A673 (cell line): ENCODE data around the gene PPP2R5B. TPM values are rescaled to one million over a fixed set of nuclear protein-coding genes. Genes with fewer than 3 reads are reported as not detected.

Experiments used
- BruUV-seq: library from RNA; stranded (reverse); fragments of 400-500 nt; replicated peaks from 2 replicates; lab custom pipeline; 2021; lab: Mats Ljungman, UMichigan
- CTCF ChIA-PET: fragments of 300-600 bp; sonication (Branson Sonifier 250); formaldehyde crosslinking; loops from one replicate; lab custom pipeline; 2022; ENCODE audit warnings: antibody characterized with exemption; lab: Charles Lee
- POLR2A ChIA-PET: fragments of 300-600 bp; sonication (Branson Sonifier 250); formaldehyde crosslinking; loops from one replicate; lab custom pipeline; 2022; ENCODE audit warnings: antibody characterized with exemption; ENCODE audit not compliant: low non-redundant PET; lab: Charles Lee
- DNase-seq: peaks from one replicate; pipeline ENCODE4 v3.0.0-alpha.2; 2015; ENCODE audit warnings: low spot score
- H3K27ac ChIP-seq: fragments of 200-600 bp; sonication (generic); 2 replicates; pipeline ENCODE4 v1.5.1; 2016; ENCODE audit warnings: mixed run types, low read depth, mild to moderate bottlenecking, mixed read lengths, antibody characterized with exemption, low read length; ENCODE audit not compliant: poor library complexity, severe bottlenecking
- H3K27me3 ChIP-seq: fragments of 200-600 bp; sonication (generic); replicated peaks from 2 replicates; pipeline ENCODE4 v1.6.1; 2017; ENCODE audit warnings: mixed run types, low read depth, mild to moderate bottlenecking, mixed read lengths, antibody characterized with exemption, low read length; ENCODE audit not compliant: insufficient read depth, poor library complexity
- H3K36me3 ChIP-seq: fragments of 200-600 bp; sonication (generic); 2 replicates; pipeline ENCODE4 v1.6.1; 2016; ENCODE audit warnings: mixed run types, mild to moderate bottlenecking, mixed read lengths, antibody characterized with exemption, low read length; ENCODE audit not compliant: insufficient read depth, poor library complexity, severe bottlenecking
- H3K4me1 ChIP-seq: fragments of 200-600 bp; sonication (generic); 2 replicates; pipeline ENCODE4 v1.6.1; 2017; ENCODE audit warnings: mixed run types, mild to moderate bottlenecking, mixed read lengths, antibody characterized with exemption, low read length; ENCODE audit not compliant: insufficient read depth, poor library complexity, severe bottlenecking
- H3K4me3 ChIP-seq: fragments of 200-600 bp; sonication (generic); 2 replicates; pipeline ENCODE4 v1.5.1; 2016; ENCODE audit warnings: low read depth, mixed run types, mild to moderate bottlenecking, mixed read lengths, low read length; ENCODE audit not compliant: poor library complexity, severe bottlenecking
- H3K9me3 ChIP-seq: fragments of 200-600 bp; sonication (generic); 2 replicates; pipeline ENCODE4 v1.6.1; 2016; ENCODE audit warnings: mixed run types, low read depth, mild to moderate bottlenecking, mixed read lengths, antibody characterized with exemption, low read length; ENCODE audit not compliant: poor library complexity, severe bottlenecking
- CTCF ChIP-seq: fragments of 300-800, 200-600 bp; sonication (generic); conservative IDR thresholded peaks from 2 replicates; pipeline ENCODE4 v1.5.1; 2017; ENCODE audit warnings: low read depth, mild to moderate bottlenecking, antibody characterized with exemption, low read length, moderate library complexity, mixed read lengths
- EZH2 ChIP-seq: fragments of 200-600 bp; sonication (generic); IDR thresholded peaks from 2 replicates; pipeline ENCODE4 v1.6.1; 2017; ENCODE audit warnings: borderline replicate concordance, low read depth, mild to moderate bottlenecking, mixed read lengths, antibody characterized with exemption, low read length; ENCODE audit not compliant: poor library complexity, severe bottlenecking
- intact Hi-C: fragments of 100-400 bp; cut with micrococcal nuclease; formaldehyde crosslinking; loops from one replicate; pipeline ENCODE4 v1.10.0; 2022; ENCODE audit not compliant: unreplicated experiment
- total RNA-seq: library from RNA; stranded (reverse); gene quantifications from 2 replicates; pipeline ENCODE4 v1.2.3, GENCODE V29; 2021

The PPP2R5B gene
- total RNA-seq, 1 experiment from 2014 or later, result 16.1 TPM

GRCh38 chr11:64900774-64901173, 23.7 kb upstream of the PPP2R5B start:
- Histone ChIP-seq H3K27ac (no peak overlapping the region), H3K27me3 (no peaks in the 10 kb centered on the region), H3K9me3 (no peaks in the 10 kb centered on the region), H3K36me3 (peaks cover 4% of the 10 kb centered on the region), H3K4me3 (no peak overlapping the region), H3K4me1 (no peaks in the 10 kb centered on the region)
- ChIA-PET POLR2A (no interaction called here), CTCF (no interaction called here)
- TF ChIP-seq EZH2 (no peak), CTCF (no peak)
- intact Hi-C loops, result no loop called here
- DNase-seq, result no peak
- BruUV-seq, result no TSS peak

GRCh38 chr11:64902102-64902900, 22.2 kb upstream of the PPP2R5B start:
- Histone ChIP-seq H3K9me3 (no peaks in the 10 kb centered on the region), H3K4me3 (no peak overlapping the region), H3K27me3 (no peaks in the 10 kb centered on the region), H3K27ac (no peak overlapping the region), H3K36me3 (peaks cover 6% of the 10 kb centered on the region), H3K4me1 (no peaks in the 10 kb centered on the region)
- no TSS peak for BruUV-seq
- DNase-seq, result no peak
- ChIA-PET POLR2A (no interaction called here), CTCF (no interaction called here)
- no peak for TF ChIP-seq EZH2
- TF ChIP-seq CTCF, result no peak
- intact Hi-C loops, result no loop called here

- no peaks in the 10 kb centered on the region for H3K4me1 ChIP-seq
- H3K4me3 ChIP-seq, result no peak overlapping the region
- H3K9me3 ChIP-seq, result no peaks in the 10 kb centered on the region
- no TSS peak for BruUV-seq
- TF ChIP-seq EZH2 (no peak), CTCF (no peak)
- intact Hi-C loops, result no loop called here
- ChIA-PET POLR2A (no interaction called here), CTCF (no interaction called here)
- H3K27me3 ChIP-seq, result no peaks in the 10 kb centered on the region
- no peak overlapping the region for H3K27ac ChIP-seq
- peaks cover 12% of the 10 kb centered on the region for H3K36me3 ChIP-seq
- no peak for DNase-seq
Observed at GRCh38 chr11:64903291-64903833, 21.1 kb upstream of the PPP2R5B start.
